VCaP (cell line): Measurements from ENCODE around the gene TFF1.

Experiments used
- H3K27ac ChIP-seq: fragments of 450-650 bp; 2 replicates; pipeline ENCODE4 v1.5.1; 2017
- CTCF ChIP-seq: fragments of 450-650 bp; conservative IDR thresholded peaks from 2 replicates; pipeline ENCODE4 v1.5.1; 2017; ENCODE audit warnings: mild to moderate bottlenecking, moderate library complexity

Gene TFF1

GRCh38 chr21:42367367-42368165, 1.2 kb upstream of the TFF1 start:
- no peak for TF ChIP-seq CTCF

GRCh38 chr21:42365770-42366169, 565 bp downstream of the TFF1 start:
- peak overlapping the region; percentile 75 for H3K27ac ChIP-seq
- TF ChIP-seq CTCF = no peak

More at GRCh38 chr21:42367367-42368165, 1.2 kb upstream of the TFF1 start:
- peak overlapping the region; percentile 75 for H3K27ac ChIP-seq

GRCh38 chr21:42364304-42364865, 1.9 kb downstream of the TFF1 start:
- H3K27ac ChIP-seq = no peak overlapping the region
- no peak for TF ChIP-seq CTCF

GRCh38 chr21:42363312-42363711, 3.0 kb downstream of the TFF1 start:
- H3K27ac ChIP-seq = no peak overlapping the region
- TF ChIP-seq CTCF = no peak

- no peak for TF ChIP-seq CTCF
- H3K27ac ChIP-seq = no peak overlapping the region
These were observed 3.6 kb downstream of the TFF1 start for GRCh38 chr21:42362700-42363099.

GRCh38 chr21:42362198-42362597, 4.1 kb downstream of the TFF1 start:
- H3K27ac ChIP-seq = no peak overlapping the region
- TF ChIP-seq CTCF = no peak

GRCh38 chr21:42361286-42361685, 5.0 kb downstream of the TFF1 start:
- no peak overlapping the region for H3K27ac ChIP-seq
- TF ChIP-seq CTCF = no peak
